T-helper 1 cell (primary cell): Measurements from ENCODE around the gene TRIM62.

Source experiments
- DNase-seq, 5 donors: peaks; one replicate each; pipeline ENCODE4 v3.0.0-alpha.2; 2012 to 2020

TRIM62 gene

DNA sequence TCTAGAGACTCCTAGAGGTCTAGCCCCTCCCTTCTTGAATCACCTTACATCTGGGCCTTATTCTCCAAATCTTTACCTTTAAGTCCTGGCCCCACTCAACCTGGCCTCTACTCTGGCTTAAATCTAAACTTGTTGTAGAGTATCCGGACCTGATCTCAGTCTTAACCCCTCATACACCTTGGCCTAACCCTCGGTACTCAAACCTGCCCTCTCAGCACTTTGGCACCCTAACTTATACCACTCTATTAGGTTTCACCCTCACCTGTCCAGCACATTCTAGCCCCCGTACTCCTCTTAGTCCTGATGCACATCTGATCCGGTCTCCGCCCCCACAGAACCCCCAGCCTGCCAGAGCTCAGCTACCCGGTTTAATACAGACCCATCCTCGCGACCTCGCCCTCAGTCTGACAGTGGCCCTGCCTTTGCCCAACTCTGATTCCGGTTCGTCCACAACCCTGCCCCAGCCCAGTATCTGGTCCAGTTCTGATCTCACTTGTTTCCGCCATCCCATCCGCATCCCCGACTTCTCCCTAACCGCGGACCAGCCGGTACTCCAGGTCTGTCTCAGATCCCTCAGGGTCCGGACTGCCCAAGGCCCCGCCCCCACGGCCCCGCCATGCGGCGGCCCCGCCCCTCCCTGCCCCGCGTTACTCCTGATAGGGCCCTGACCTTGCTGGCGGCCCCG lies 1.5 kb downstream of the TRIM62 start:
- DNase-seq = peak in 1 of 5 donors; percentile 72

DNA sequence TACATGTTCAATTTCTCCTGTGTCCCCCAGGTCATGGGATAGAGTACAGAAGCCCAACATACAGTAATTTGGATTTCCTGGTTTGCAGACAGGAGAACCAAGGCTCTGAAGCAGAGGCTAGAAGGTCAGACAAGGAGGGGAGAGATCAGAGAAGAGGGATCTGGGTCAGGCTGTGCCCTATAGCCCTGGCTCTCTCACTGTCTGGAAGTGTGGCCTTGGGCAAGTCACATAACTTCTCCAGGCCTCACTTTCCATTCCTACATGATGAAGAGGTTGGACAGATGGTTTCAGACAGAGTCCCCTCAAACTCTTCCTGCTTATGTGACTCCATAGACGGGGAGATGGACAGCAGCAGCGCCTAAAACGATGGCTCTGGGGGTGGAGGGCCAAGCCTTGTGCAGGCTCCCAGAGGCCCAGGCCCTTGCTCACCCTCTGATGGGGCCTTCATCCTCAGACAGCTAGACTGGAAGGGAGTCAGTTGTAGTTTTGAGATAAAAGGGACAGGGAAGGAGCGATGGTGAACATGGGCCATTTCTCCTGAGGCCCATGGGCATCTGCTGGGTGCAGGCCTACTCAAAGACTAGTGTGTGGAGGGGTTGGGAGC lies 2.9 kb downstream of the TRIM62 start:
- DNase-seq = no peak

DNA sequence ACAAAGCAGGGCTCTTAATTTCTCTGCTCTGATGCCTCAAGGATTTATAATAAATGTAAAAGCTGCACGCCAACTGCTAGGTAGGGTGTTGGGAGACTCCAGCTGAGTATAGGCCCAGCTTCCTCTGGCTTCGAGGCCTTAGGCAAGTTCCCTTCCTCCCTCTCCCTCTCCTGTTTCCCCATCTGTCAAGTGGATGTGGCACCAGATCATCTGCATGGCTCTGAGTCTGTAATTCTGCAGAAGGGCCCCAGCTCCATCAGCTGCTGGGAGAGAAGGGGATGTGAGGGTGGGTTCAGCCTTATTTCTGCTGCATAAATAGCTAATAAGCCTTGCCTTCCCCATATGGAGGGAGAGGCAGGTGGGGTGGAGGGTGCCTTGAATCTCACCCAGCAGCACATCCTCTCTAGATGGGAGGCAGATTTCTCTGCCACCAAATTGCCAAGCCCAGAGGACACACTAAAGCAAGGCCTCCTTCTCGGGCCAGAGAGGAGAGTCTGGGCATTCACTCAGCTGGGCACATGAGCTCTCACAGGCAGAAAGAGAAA lies 3.8 kb downstream of the TRIM62 start:
- DNase-seq = no peak

DNA sequence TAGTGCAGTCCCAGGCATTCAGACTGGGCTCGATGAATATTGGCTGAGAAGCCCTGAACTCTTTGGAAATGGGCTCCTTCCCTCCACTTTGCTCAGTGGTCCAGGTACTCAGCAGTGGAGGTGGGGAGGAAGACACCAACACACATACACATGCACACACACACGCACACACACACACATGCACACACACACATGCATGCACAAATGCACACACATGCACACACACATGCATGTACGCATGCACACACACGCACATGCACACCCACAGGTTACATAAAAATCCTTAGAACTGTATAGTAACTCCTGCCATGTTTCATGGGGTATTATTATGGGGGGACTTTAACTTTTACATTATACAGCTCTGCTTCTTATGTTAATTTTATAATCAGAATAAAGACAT lies 5.0 kb downstream of the TRIM62 start:
- no peak for DNase-seq

DNA sequence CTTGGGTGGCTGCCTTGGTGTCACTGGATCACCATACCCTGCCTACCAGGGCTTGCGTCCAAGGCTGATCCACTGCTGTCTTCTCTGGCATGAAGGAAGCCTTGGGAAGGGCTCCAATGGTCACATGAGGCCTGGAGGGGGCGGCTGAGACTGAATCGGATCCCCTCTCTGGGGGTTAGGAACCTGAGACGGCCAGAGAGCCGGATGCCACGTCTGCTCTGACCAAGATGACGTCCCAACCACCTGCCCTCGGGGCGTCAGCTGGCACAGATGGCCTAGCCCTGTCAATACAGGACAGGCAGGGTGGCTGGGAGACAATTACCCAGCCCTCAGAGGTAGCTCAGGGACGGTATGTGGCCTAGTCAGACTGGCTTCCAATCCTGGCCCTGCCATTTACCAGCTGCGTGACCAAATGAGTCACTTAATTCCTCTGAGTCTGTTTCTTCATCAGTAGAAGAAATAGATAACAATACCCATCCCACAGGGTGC lies 5.4 kb downstream of the TRIM62 start:
- DNase-seq = no peak

DNA sequence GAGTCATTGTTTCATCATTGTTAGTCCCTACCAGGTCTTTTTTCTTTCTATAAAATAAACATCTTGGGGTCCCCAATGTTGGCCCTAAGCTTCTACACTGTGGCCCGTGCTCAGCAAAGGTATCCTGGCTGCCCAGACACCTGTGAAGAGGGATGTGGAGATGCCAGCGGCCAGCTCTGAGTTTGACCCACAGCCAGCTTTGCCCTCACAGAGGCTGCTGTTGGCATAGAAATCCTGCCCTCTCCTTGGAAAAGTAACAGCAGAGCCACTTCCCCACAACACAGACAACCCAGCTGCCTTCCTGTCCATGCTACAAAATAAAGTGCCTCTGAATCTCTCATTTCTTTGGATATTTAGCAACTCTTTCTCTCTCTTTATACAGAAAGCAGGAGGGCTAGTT lies 6.0 kb downstream of the TRIM62 start:
- no peak for DNase-seq

DNA sequence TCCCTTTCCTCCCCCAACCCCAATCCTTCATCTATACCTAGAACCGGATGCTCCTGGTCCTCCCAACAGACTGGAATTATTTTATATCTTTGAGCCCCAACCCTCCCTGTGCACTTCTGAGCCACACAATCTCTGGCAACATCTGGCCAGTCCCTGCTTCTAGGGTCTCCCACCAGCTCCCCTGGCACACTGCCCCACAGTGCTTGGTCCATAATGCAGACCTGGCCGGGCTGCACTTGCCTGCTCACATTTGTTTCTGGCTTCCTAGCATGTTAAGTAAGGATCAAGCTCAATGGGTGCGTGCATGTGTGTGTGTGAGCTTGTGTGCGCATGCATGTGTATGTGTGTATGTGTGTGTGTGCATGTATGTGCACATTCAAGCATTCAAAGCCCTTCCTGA lies 8.8 kb downstream of the TRIM62 start:
- no peak for DNase-seq

DNA sequence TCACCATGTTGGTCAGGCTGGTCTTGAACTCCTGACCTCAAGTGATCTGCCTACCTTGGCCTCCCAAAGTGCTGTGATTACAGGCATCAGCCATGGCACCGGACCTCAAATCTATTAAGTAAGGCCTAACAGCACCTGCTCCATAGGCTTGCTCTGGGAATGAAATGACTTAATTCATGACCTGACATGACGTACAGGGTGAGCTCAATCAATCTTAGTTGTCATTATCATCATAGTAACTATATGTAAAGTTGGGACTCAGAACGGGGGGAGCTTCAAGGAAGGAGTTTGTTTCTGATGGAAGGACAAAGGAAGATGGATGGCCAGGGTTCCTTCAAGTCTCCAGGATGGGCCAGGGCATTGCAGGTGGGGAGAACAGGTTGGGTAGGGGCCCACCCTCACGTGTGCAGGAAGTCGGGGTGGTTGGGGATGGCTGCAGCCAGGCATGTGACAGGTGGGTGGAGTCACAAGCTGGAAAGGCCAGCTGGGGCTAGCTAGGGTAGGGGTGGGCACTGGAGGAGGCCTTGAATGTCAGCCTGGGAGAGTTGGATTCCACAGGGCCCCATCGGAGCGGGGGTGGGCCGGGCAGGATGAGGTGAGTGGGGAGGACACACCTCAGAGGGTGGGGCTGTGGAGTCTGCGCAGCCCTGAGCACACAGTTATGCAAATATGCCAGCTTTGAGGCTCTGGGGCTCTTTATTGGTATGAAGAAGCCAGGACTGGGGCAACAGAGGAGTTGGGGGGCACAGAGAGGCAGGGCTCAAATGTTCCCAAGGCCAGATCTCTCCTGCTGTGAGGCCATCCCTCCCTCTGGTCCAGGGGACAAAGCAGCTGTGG lies 9.6 kb downstream of the TRIM62 start:
- DNase-seq = no peak

DNA sequence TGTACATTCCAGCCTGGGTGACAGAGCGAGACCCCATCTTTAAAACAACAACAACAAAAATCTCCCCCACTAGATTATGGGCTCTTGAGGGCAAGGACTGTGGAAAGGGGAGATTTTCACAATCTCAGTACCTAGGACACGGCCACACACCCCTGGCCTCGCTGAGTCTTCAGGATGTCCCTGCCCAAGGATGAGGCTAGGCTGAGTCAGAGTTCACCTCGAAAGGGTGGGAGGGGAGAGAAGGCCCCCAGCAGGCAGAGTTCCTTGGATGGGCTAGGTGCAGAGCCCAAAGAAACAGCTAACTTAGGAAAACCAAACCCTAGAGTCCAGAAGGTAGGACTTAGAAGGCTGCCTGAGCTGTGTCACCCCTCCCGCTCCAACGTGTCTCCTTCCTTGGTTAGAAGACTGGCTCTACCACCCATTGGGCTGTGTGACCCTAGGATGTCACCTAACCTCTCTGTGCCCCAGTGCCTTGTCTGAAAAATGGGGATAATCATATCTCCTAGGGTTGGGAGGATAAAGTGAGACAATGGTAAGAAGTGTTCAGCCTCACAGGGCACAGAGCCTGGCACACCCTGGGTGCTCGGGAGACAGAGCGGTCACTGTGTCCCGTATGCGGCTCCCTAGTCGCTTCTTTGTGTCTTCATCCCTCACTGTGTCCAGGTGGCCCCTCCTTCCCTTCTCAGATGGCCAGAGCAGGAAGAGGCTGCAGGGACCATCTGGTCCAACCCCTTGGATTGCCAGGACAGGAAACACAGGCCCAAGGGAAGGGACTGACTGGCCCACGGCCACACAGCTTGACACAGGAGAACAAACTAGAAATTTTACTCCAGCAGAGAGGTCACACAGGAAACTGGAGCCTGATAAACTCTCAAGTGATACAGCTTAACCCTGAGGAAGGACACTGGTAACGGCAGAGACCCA lies 11.2 kb downstream of the TRIM62 start:
- DNase-seq = no peak

DNA sequence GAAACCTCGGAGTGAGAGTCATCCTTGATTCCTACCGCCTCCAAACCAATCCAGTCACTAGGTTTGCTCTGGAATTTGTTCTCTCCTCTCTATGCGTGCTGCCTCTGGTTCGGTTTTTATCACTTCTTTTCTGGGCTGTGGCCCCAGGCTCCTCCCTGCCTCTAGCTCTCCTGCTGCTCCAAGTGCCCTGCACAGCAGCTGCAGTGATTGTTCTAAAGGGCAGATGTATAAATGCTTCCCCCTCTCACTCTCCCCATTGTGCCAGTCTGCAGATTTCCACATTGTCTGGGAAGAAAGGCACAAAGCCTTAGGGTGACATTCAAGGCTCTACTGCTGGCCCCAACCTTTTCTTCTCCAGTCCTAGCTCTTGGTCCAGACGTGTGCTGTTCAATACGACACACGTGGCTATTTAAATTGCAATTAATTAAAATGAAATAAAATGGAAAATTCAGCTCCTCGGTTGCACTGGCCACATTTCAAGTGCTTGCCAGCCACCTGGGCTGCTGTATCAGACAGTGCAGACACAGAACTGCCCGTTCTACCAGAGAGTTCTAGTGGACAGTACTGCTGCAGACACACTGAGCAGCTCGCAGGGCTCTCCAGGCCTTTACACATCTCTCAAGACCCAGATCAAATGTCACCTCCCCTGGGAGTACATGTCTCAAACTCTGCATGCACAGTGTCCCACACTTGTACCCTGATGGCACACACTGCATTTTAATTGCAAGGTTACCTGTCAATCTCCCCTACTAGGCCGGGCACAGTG lies 12.4 kb downstream of the TRIM62 start:
- DNase-seq = no peak

DNA sequence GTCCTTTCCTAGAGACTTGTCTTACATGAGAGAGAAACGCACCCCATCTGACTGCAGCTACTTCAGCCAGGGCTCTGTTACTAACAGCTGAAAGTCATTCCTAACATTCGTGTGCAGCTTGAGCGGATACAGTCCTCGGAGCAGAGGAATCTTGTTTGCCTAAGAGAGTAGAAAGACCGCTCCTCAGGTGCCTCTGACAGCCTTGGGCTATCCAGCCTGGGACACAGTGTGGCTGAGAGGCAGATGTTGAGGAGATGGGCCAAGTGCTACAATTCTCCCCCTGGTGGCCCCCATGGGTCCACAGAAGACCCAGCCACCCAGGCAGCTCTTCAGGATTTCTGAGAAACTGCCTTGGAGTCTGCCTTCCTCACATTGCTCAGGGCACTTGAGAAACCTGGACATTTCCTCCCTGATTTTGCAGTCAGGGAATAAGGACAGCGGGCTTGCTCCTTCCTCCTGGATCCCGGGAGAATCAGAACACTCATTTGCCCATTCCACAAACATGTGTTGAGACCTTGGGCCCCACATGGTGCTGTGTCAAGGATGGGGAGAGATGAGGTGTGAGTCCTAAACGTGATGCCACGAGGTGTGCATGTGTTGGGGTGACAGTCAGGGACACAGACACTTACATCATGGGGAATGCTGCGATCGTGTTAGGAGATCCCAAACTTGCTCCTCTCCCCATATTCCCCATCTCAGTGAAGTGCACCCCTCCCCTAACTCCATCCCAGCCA lies 13.1 kb downstream of the TRIM62 start:
- DNase-seq = no peak

DNA sequence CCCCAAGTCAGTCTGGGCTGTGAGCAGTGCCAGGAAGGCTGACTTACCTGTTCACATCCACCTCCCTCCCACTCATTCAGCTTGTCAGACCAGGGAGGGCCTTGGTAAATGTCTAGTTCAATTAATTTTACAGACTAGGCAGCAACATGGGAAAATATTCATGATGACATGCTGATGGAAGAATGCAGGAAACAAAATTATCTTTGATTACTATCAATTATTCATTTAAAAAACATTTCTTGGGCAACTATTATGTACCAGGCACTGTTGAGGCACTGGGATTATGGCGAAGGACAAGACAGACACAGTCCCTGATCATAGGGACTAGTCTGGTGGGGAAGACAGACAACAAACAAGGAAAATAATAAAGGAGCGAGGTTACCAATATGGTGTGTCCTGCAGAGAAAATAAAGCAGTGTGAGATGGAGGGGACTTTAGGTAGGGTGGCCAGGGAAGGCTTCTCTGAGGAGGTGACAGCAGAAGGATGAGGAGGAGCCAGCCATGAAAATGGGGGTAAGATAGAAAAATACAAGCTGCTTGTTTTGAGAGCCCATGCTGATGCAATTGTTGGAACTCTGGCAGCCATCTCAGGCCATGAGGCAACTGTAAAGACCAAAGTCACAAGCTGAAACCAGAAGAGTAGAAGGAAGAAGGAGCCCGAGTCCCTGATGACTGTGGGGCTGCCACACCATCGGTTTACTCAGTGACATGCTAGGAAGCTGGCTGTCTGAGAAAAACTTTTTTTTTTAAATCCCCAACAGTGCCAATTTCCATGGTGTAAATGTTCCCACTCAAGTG lies 14.0 kb downstream of the TRIM62 start:
- DNase-seq = no peak

DNA sequence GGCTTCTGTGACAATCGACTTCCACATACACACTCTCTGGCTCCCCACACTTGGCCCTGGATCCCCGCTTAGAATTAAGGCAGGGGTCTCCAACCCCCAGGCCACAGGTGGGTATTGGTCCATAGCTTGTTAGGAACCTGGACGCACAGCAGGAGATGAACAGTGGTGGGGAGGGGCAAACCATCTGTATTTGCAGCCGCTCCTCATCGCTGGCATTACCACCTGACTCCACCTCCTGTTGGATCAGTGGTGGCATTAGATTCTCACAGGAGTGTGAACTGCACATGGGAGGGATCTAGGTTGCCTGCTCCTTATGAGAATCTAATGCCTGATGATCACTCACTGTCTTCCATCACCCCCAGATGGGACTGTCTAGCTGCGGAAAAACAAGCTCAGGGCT lies 16.0 kb downstream of the TRIM62 start:
- DNase-seq = no peak

DNA sequence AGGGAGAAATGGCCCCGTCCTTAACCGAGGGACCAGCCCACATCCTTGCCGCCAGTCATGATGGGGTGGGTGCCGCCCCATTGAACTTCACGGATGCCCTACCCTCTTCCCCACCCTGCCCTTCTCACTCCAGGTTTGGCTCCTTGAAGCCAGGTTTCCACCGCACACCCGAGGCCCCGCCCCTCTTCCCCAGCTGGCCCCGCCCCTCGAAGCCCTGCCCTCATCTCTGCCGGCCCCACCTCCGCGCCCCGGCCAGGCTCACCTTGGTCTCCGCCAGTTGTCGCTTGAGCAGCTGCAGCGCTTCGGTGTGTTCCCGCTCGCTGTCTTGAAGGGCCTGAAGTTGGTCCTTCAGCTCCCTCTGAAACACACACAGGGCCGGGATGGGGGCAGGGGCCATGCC lies 16.6 kb downstream of the TRIM62 start:
- DNase-seq = no peak

DNA sequence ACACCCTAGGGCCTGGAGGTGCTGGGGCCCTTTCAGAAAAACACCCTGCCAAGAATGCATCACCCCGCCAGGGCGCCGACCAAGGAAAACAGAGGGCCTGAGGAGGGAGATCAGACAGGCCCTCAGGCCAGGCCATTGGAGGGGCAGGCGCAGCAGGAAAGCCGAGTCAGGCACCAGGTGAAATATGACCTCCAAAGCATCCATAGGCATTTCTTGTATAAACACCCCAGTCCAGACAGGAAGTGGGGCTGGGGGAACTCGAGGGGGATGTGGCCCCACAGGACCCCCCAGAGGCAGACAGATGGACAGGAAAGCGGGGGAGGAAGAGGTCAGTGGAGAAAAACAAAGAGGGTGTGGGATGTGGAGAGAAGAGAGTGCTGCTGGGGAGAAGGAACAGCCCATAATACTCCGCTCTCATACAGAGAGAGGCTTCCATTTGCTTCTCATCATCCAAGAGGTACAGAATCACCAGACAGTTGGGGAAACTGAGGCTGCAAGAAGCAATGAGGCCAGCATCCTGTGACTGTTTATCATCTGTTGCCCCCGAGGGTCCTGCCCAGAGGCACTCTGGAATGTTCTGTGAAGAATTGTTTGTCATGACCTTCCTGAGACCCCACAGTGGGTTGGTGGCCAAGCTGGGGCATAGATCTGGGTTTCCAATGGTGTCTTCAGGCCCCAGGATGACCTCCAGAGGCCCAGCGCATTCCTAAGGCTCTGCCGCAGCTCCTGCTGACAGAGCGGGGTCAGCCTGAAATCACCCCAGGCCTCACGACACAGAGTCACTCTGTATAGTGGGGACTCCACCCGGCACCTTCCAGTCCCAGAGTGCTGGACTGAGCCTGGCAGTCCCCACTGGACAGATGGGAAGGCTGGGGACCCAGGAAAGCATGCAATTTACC lies 18.0 kb downstream of the TRIM62 start:
- DNase-seq = no peak

DNA sequence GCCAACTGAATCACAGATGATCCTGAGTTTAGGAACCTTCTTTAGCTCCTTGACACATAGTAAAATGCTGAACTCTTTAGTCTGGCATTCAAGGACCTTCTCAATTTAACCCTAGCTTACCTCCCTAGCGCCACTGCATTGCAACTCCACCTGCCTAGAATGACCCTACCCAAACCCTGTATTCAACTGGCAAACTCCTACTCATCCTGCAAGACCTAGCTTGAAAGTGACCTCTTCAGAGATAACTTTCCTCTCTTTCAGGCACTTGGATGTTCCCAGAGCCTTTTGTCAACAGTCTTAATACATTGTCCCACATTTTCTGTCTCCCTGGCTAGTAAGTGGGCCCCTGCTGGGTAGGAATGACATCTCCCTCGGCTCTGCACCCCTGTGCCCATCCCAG lies 19.7 kb downstream of the TRIM62 start:
- no peak for DNase-seq

DNA sequence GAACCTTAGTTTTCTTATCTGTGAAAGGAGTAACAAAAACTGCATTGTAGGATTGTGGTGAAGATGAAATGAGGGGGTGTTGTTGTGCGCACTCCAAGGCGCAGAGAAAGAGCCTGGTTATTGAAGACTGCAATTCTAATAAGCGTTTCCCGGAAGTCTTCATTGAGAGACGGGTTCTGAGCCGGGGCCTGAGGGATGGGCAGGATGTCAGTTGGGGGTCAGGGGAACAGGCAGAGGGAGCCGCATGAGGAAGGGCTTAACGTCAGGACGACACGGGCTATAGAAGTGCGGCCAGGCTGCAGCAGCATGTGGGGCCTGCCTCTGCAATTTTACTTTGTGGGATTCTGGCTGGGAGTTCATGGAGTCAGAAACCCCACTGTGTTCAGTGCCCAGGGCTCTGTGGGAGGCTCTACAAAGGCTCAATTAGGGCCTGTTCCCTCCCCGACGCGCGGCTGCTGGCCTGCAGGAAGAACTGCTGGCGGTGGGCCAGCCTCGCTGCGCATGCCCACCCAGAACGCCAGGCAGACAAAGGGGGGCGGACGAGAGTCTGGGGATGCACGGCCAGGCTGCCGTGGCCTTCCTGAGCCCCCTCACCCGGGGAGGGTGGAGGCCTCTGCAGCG lies 20.7 kb downstream of the TRIM62 start:
- DNase-seq = no peak

DNA sequence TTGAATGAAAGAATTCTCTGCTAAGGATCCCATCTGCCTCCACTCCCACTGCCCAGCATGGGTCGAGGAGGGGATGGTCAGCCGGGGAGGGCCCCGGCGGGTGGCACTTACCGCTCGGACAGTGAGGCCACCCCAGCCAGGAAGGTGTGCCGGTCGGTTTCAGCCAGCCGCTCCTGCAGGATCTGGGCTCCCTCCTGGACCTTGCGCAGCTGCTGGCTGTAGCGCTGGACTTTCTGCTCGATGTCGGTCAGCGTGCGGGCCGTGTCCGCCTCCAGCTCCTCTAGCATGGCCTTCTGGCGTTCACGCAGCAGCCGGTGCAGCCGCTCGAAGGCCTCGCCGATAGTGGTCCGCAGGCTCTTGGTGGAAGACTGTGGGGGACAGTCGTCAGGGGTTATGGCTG lies 22.3 kb downstream of the TRIM62 start:
- no peak for DNase-seq
